Thoracic aorta (tissue), 2 donors: ENCODE measurements around the gene KDM2B. TPM values are rescaled to one million over a fixed set of nuclear protein-coding genes. Genes with fewer than 3 reads are reported as not detected.
A peak's percentile ranks its signal among the peaks of the same experiment; 100 is the strongest.

Source experiments
- ATAC-seq: fragments of 150-250 bp; one replicate; pipeline ENCODE4 v1.8.0; 2017; ENCODE audit warnings: low read depth; ENCODE audit not compliant: insufficient number of reproducible peaks, low FRiP score
- DNase-seq: peaks from one replicate; pipeline ENCODE4 v3.0.0-alpha.2; 2020; ENCODE audit warnings: low spot score
- H3K27ac ChIP-seq, 2 donors: fragments of 200-600 bp; sonication (generic); 1 replicate in 1 of 2; 2 replicates in 1 of 2; pipeline ENCODE4 v1.5.1; 2016; ENCODE audit warnings: mild to moderate bottlenecking in 2 of 2, moderate library complexity in 2 of 2
- H3K27me3 ChIP-seq: fragments of 200-600 bp; sonication (generic); replicated peaks from 2 replicates; pipeline ENCODE4 v1.6.0; 2016; ENCODE audit warnings: mild to moderate bottlenecking; ENCODE audit not compliant: insufficient read depth
- H3K36me3 ChIP-seq: fragments of 200-600 bp; sonication (generic); one replicate; pipeline ENCODE4 v1.5.1; 2016
- H3K4me1 ChIP-seq, 2 donors: fragments of 200-600 bp; sonication (generic); 1 replicate in 1 of 2; 2 replicates in 1 of 2; pipeline versions ENCODE4 v1.5.1 to v1.6.0; 2016; ENCODE audit warnings: low read depth in 2 of 2, mild to moderate bottlenecking in 1 of 2; ENCODE audit not compliant: control insufficient read depth in 1 of 2
- H3K4me3 ChIP-seq: fragments of 200-600 bp; sonication (generic); 2 replicates; pipeline ENCODE4 v1.5.1; 2016; ENCODE audit warnings: mild to moderate bottlenecking
- H3K9me3 ChIP-seq: fragments of 200-600 bp; sonication (generic); 2 replicates; pipeline ENCODE4 v1.5.1; 2016
- CTCF ChIP-seq: fragments of 200-600 bp; sonication (generic); IDR thresholded peaks from one replicate; pipeline ENCODE4 v1.5.1; 2019; ENCODE audit warnings: antibody characterized with exemption
- total RNA-seq, 2 donors: library from RNA; depleted of rRNA; stranded (reverse); fragments of >200 nt; gene quantifications; one replicate each; pipeline versions ENCODE4 v1.1.0 to v1.2.3, GENCODE V29; 2016

The KDM2B gene
- total RNA-seq, 2 donors from 2014 or later = 15.0 to 22.5 TPM

- TF ChIP-seq CTCF = no peak
- H3K9me3 ChIP-seq = no peaks in the 10 kb centered on the region
- H3K36me3 ChIP-seq = no peaks in the 10 kb centered on the region
- ATAC-seq = no peak
- H3K27ac ChIP-seq = peak overlapping the region in 1 of 2 donors; percentile 7
- no peak for DNase-seq
- peaks cover 3 to 15% of the 10 kb centered on the region in 2 donors for H3K4me1 ChIP-seq
- H3K4me3 ChIP-seq = no peak overlapping the region
- H3K27me3 ChIP-seq = no peaks in the 10 kb centered on the region
Measured at GRCh38 chr12:121568518-121568917, 12.3 kb downstream of the KDM2B start.

GRCh38 chr12:121565076-121565475 lies 15.7 kb downstream of the KDM2B start:
- no peak for DNase-seq

GRCh38 chr12:121562488-121562887 lies 18.3 kb downstream of the KDM2B start:
- Histone ChIP-seq H3K9me3 (no peaks in the 10 kb centered on the region), H3K36me3 (no peaks in the 10 kb centered on the region), H3K4me3 (no peak overlapping the region), H3K27me3 (no peaks in the 10 kb centered on the region), H3K27ac (no peak overlapping the region), H3K4me1 (no peaks in the 10 kb centered on the region)
- TF ChIP-seq CTCF = no peak
- ATAC-seq = no peak
- no peak for DNase-seq

More at GRCh38 chr12:121565076-121565475, 15.7 kb downstream of the KDM2B start:
- H3K9me3 ChIP-seq = no peaks in the 10 kb centered on the region
- H3K36me3 ChIP-seq = no peaks in the 10 kb centered on the region
- peaks cover 3 to 14% of the 10 kb centered on the region in 2 donors for H3K4me1 ChIP-seq
- no peak for TF ChIP-seq CTCF
- no peak overlapping the region for H3K4me3 ChIP-seq
- H3K27ac ChIP-seq = no peak overlapping the region
- H3K27me3 ChIP-seq = no peaks in the 10 kb centered on the region
- ATAC-seq = no peak

- H3K36me3 ChIP-seq = no peaks in the 10 kb centered on the region
- H3K4me1 ChIP-seq = no peaks in the 10 kb centered on the region
- TF ChIP-seq CTCF = no peak
- H3K27me3 ChIP-seq = no peaks in the 10 kb centered on the region
- no peak overlapping the region for H3K27ac ChIP-seq
- no peak overlapping the region for H3K4me3 ChIP-seq
- DNase-seq = no peak
- H3K9me3 ChIP-seq = no peaks in the 10 kb centered on the region
- no peak for ATAC-seq
Measured at GRCh38 chr12:121561009-121561395, 19.8 kb downstream of the KDM2B start.

- TF ChIP-seq CTCF = no peak
- Histone ChIP-seq H3K9me3 (no peaks in the 10 kb centered on the region), H3K4me3 (no peak overlapping the region), H3K27me3 (no peaks in the 10 kb centered on the region), H3K4me1 (no peaks in the 10 kb centered on the region), H3K36me3 (no peaks in the 10 kb centered on the region), H3K27ac (no peak overlapping the region)
- no peak for ATAC-seq
- no peak for DNase-seq
Measured at GRCh38 chr12:121560392-121561008, 20.3 kb downstream of the KDM2B start.
